MM.1S (cell line): ENCODE results near the gene STRADA.

Source experiments
- CTCF ChIP-seq: fragments of 300-600 bp; sonication (generic); IDR thresholded peaks from 2 replicates; pipeline ENCODE4 v1.5.1; 2016; ENCODE audit warnings: antibody characterized with exemption, low read length, mixed read lengths
- EZH2 ChIP-seq: fragments of 300-600 bp; sonication (generic); optimal IDR thresholded peaks from 2 replicates; pipeline ENCODE3; 2017; ENCODE audit warnings: low read depth, mild to moderate bottlenecking, antibody characterized with exemption, low read length, mixed read lengths
- EZH2phosphoT487 ChIP-seq: fragments of 300-600 bp; sonication (generic); IDR thresholded peaks from 2 replicates; pipeline ENCODE4 v1.6.1; 2018; ENCODE audit warnings: antibody characterized with exemption, low read length

GRCh38 chr17:63702721-63703015 is 38.9 kb downstream of the STRADA start:
- TF ChIP-seq CTCF (no peak), EZH2 (no peak), EZH2phosphoT487 (no peak)
